Upper lobe of left lung (tissue), 6 donors: ENCODE results near the gene GLIPR2. TPM values are rescaled to one million over a fixed set of nuclear protein-coding genes. Genes with fewer than 3 reads are reported as not detected.
"Not testable (repeated sequence)": the region's sequence is repeated elsewhere in the genome, so short reads cannot be mapped to it uniquely, and the experiment has no call there.

Experiments
- ATAC-seq, 2 donors: fragments of 200-7000 bp; cut with Tn5 transposase; one replicate each; pipeline ENCODE4 v1.9.1; 2022; ENCODE audit warnings: mild to moderate bottlenecking in 2 of 2, moderate library complexity in 2 of 2; ENCODE audit not compliant: low FRiP score in 2 of 2
- DNase-seq, 2 donors: peaks; one replicate each; pipeline ENCODE4 v3.0.0-alpha.2; 2019 to 2020
- H3K27ac ChIP-seq, 4 donors: fragments of 200-600 bp; sonication (generic); one replicate each; pipeline ENCODE4 v1.5.1; 2016 to 2019
- H3K27me3 ChIP-seq, 4 donors: fragments of 200-600 bp; sonication (generic); one replicate each; pipeline ENCODE4 v1.5.1; 2017 to 2019
- H3K36me3 ChIP-seq, 4 donors: fragments of 200-600 bp; sonication (generic); one replicate each; pipeline ENCODE4 v1.5.1; 2016 to 2019
- H3K4me1 ChIP-seq, 4 donors: fragments of 200-600 bp; sonication (generic); one replicate each; pipeline ENCODE4 v1.5.1; 2018 to 2019
- H3K4me3 ChIP-seq, 4 donors: fragments of 200-600 bp; sonication (generic); one replicate each; pipeline ENCODE4 v1.5.1; 2017 to 2019; ENCODE audit warnings: mild to moderate bottlenecking in 2 of 4, moderate library complexity in 1 of 4
- H3K9me3 ChIP-seq, 4 donors: fragments of 200-600 bp; sonication (generic); one replicate each; pipeline ENCODE4 v1.5.1; 2018 to 2019
- EP300 ChIP-seq, 4 donors: sonication (generic); formaldehyde crosslinking; IDR thresholded peaks; one replicate each; pipeline ENCODE4 v1.5.1; 2017; ENCODE audit warnings: antibody characterized with exemption in 4 of 4, control low read depth in 2 of 4
- POLR2A ChIP-seq, 4 donors: fragments of 450-650 bp; IDR thresholded peaks; one replicate each; pipeline ENCODE4 v1.5.1; 2016 to 2017; ENCODE audit warnings: antibody characterized with exemption in 4 of 4, mild to moderate bottlenecking in 2 of 4
- POLR2AphosphoS5 ChIP-seq, 2 donors: sonication (generic); formaldehyde crosslinking; IDR thresholded peaks; one replicate each; pipeline ENCODE4 v1.5.1; 2017; ENCODE audit warnings: antibody characterized with exemption in 2 of 2
- WGBS, 2 donors: methylation state at CpG; one replicate each; pipeline ENCODE4 v1.1.5; 2017 to 2018; 5-methylcytosine and 5-hydroxymethylcytosine counted together
- total RNA-seq, 6 donors: library from RNA; depleted of rRNA in 4 of 6; stranded (reverse); fragments of >200 nt in 4 of 6; gene quantifications; one replicate each; pipeline versions ENCODE4 v1.1.0 to v1.2.1, GENCODE V29; 2016 to 2021
- TF ChIP-seq, protein P1 (sequence below), 6 experiments: fragments of 450-650 bp in 4 of 6; fragments of 200-600 bp in 2 of 6; sonication (generic) in 2 of 6; IDR thresholded peaks; one replicate each; pipeline ENCODE4 v1.5.1; 2016 to 2019; ENCODE audit warnings: antibody characterized with exemption in 6 of 6
- donor health status: DM: no; HTN: no; CAD: no; lungs with moderate emphysema.
- donor health status: DM: no; HTN: yes; CAD: no; lungs with severe emphysema.

Gene GLIPR2
- total RNA-seq, 6 donors from 2014 or later = 39.6 to 131 (median 66.0) TPM

DNA sequence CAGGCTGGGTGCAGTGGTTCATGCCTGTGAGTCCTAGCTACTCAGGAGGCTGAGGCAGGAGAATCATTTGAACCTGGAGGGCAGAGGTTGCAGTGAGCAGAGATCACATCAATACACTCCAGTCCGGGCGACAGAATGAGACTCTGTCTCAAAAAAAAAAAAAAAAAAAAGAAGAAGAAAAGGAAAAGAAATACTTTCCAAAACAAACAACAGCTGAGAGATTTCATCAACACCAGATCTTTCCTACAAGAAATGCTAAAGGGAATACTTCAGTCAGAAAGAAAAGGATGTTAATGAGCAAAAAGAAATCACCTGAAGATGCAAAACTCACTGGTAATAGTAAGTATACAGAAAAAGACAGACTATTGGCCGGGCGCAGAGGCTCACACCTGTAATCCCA lies 41.0 kb downstream of the GLIPR2 start:
- Histone ChIP-seq H3K36me3 (no peaks in the 10 kb centered on the region), H3K9me3 (no peaks in the 10 kb centered on the region), H3K4me1 (no peaks in the 10 kb centered on the region), H3K27me3 (no peaks in the 10 kb centered on the region), H3K4me3 (no peak overlapping the region), H3K27ac (no peak overlapping the region)
- DNase-seq (no peak), ATAC-seq (no peak)
- no peak for TF ChIP-seq EP300 (IDR thresholded peaks at IDR 0.05)
- 80 to 90% methylated on average over 4 of the region's 4 CpGs for WGBS, 2 donors

DNA sequence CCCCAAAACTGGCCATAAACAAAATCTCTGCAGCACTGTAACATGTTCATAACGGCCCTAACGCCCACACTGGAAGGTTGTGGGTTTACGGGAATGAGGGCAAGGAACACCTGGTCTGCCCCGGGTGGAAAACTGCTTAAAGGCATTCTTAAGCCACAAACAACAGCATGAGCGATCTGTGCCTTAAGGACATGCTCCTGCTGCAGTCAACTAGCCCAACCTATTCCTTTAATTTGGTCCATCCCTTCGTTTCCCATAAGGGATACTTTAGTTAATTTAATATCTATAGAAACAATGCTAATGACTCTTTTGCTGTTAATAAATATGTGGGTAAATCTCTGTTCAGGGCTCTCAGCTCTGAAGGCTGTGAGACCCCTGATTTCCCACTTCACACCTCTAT lies 43.7 kb downstream of the GLIPR2 start:
- ATAC-seq, H3K27me3 ChIP-seq, H3K27ac ChIP-seq, H3K36me3 ChIP-seq, H3K9me3 ChIP-seq, DNase-seq, H3K4me1 ChIP-seq, H3K4me3 ChIP-seq: not testable (repeated sequence)
- WGBS, 2 donors = 91 to 92% methylated on average over 6 of the region's 6 CpGs

DNA sequence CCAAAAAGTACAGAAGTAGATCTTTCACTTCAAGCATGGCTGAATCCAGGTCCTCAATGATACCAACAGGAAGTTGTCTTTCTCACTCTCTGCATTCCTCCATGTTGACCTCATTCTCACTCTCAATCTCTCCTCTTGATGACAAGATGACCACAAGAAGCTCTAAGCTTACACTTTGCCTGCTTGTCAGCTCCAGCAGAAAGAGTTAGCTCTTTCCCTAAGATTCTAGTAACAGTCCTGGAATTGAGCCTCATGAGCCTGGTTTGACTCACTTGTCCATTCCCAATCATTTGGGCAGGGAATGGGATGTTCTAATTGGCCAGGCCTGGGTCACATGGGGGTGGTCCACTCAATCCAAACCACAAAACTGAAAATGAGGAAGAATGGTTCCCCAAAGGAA lies 50.9 kb downstream of the GLIPR2 start:
- Histone ChIP-seq H3K4me1 (peaks cover 7 to 17% (median 9%) of the 10 kb centered on the region in 4 donors), H3K27me3 (no peaks in the 10 kb centered on the region), H3K9me3 (no peaks in the 10 kb centered on the region), H3K4me3 (no peak overlapping the region), H3K27ac (no peak overlapping the region), H3K36me3 (no peaks in the 10 kb centered on the region)
- DNase-seq (no peak), ATAC-seq (no peak)
- no peak for TF ChIP-seq POLR2AphosphoS5 (IDR thresholded peaks at IDR 0.05)
- no peak for TF ChIP-seq POLR2A (IDR thresholded peaks at IDR 0.05)
- TF ChIP-seq, protein P1, sequence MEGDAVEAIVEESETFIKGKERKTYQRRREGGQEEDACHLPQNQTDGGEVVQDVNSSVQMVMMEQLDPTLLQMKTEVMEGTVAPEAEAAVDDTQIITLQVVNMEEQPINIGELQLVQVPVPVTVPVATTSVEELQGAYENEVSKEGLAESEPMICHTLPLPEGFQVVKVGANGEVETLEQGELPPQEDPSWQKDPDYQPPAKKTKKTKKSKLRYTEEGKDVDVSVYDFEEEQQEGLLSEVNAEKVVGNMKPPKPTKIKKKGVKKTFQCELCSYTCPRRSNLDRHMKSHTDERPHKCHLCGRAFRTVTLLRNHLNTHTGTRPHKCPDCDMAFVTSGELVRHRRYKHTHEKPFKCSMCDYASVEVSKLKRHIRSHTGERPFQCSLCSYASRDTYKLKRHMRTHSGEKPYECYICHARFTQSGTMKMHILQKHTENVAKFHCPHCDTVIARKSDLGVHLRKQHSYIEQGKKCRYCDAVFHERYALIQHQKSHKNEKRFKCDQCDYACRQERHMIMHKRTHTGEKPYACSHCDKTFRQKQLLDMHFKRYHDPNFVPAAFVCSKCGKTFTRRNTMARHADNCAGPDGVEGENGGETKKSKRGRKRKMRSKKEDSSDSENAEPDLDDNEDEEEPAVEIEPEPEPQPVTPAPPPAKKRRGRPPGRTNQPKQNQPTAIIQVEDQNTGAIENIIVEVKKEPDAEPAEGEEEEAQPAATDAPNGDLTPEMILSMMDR (IDR thresholded peaks at IDR 0.05) = no peak
- no peak for TF ChIP-seq EP300 (IDR thresholded peaks at IDR 0.05)

DNA sequence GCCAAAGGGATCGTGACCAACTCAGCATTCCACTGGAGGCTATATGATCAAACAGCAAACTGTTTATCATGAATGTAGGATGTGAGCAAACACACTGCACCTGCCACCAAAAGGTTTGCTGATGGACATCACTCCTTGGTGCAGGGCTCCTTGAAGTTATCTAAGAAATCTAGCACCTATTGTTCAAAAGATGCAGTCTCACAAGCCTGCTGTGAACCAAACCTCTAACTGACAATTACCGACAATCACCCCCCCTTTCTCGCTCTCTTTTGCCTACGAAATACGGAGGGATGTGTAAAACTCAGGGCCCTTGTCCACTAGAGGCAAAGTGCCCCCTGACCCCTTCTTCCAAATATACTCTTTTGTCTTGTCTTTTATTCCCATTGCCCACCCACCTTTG lies 51.7 kb downstream of the GLIPR2 start:
- DNase-seq = no peak
- H3K4me1 ChIP-seq = peaks cover 15 to 25% (median 17%) of the 10 kb centered on the region in 4 donors
- H3K27me3 ChIP-seq = no peaks in the 10 kb centered on the region
- TF ChIP-seq, protein P1 (IDR thresholded peaks at IDR 0.05) = no peak
- TF ChIP-seq POLR2A (IDR thresholded peaks at IDR 0.05) (no peak), EP300 (IDR thresholded peaks at IDR 0.05) (no peak), POLR2AphosphoS5 (IDR thresholded peaks at IDR 0.05) (no peak)
- H3K27ac ChIP-seq = no peak overlapping the region
- 85 to 89% methylated on average over 5 of the region's 5 CpGs for WGBS, 2 donors
- H3K4me3 ChIP-seq = no peak overlapping the region
- H3K9me3 ChIP-seq = no peaks in the 10 kb centered on the region
- ATAC-seq = no peak
- no peaks in the 10 kb centered on the region for H3K36me3 ChIP-seq

DNA sequence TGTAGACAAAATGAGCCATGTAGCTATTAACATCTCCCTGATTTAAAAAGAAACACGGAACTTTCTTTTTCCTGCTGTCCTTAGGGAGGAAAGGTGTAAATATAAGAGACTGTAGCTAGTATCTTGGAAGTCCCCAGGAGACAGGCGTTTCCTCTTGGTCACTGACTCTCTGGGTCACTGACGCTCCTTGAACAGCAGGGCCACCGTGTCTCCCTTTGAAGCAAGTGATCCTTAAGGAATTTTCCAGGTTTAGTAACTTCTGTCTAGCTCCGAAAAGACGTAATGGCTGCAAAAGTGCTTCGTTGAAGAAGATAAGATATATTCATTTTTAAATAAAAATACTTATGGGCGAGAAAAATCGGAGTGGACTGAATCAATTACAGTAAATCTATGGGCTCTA lies 53.4 kb downstream of the GLIPR2 start:
- DNase-seq (peak in 1 of 2 donors; percentile 49), ATAC-seq (no peak)
- H3K9me3 ChIP-seq = no peaks in the 10 kb centered on the region
- no peaks in the 10 kb centered on the region for H3K27me3 ChIP-seq
- H3K4me1 ChIP-seq = peaks cover 31 to 42% (median 34%) of the 10 kb centered on the region in 4 donors
- peak overlapping the region in 3 of 4 donors; percentile 63 to 90 (median 80) for H3K4me3 ChIP-seq
- peaks cover 0 to 5% (median 1%) of the 10 kb centered on the region in 4 donors for H3K36me3 ChIP-seq
- peak overlapping the region; percentile 89 to 95 (median 92) for H3K27ac ChIP-seq
- 4 to 11% methylated on average over 9 of the region's 9 CpGs for WGBS, 2 donors
- TF ChIP-seq, protein P1 (IDR thresholded peaks at IDR 0.05) = peak in 1 of 6 experiments; percentile 47
- no peak for TF ChIP-seq POLR2A (IDR thresholded peaks at IDR 0.05)

DNA sequence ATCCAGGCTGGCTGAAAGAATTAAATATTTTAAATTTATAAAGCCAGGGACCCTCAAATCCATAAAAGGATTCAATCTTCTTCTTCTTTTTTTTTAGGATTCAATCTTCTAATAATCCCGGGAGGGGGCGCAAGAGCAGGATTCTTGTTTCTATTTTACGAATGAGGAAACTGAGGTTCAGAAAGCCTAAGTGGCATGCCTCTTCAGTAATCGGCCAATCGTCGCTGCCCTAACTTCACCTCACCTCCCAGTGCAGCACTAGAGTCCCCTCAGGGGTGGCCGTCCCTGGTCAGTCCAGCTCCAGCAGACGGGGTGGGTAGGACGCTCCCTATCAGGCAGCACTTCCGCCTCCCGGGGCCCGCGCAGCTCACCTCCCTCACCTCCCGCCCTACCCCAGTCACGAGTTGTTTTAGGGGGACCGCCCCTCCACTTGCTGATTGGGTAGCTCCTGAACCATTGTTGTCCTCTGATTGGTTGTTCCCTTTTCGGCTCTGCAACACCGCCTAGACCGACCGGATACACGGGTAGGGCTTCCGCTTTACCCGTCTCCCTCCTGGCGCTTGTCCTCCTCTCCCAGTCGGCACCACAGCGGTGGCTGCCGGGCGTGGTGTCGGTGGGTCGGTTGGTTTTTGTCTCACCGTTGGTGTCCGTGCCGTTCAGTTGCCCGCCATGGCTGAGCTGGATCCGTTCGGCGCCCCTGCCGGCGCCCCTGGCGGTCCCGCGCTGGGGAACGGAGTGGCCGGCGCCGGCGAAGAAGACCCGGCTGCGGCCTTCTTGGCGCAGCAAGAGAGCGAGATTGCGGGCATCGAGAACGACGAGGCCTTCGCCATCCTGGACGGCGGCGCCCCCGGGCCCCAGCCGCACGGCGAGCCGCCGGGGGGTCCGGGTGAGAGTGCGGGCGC lies 54.1 kb downstream of the GLIPR2 start, which contains the start of gene CLTA:
TSS of gene CLTA (plus strand) at position 534 of the 902 bp plus-strand sequence. CDS start at position 670, 136 bp downstream.
- Histone ChIP-seq H3K4me1 (peaks cover 33 to 47% (median 37%) of the 10 kb centered on the region in 4 donors), H3K9me3 (no peaks in the 10 kb centered on the region), H3K27me3 (no peaks in the 10 kb centered on the region), H3K27ac (peak within 1 kb of the TSS; percentile 89 to 95 (median 92)), H3K36me3 (peaks cover 0 to 11% (median 1%) of the 10 kb centered on the region in 4 donors), H3K4me3 (peak within 1 kb of the TSS; percentile 63 to 92 (median 85))
- TF ChIP-seq, protein P1 (IDR thresholded peaks at IDR 0.05) = peak in 5 of 6 experiments; percentile 8 to 59 (median 36)
- TF ChIP-seq POLR2AphosphoS5 (IDR thresholded peaks at IDR 0.05) (peak; percentile 95 to 98), EP300 (IDR thresholded peaks at IDR 0.05) (no peak), POLR2A (IDR thresholded peaks at IDR 0.05) (peak in 3 of 4 donors; percentile 79 to 95 (median 95))
- 0 to 1% methylated on average over 6 to 18 of the region's 68 CpGs for WGBS, 2 donors
- peak; percentile 98 to 99 for ATAC-seq
- peak; percentile 94 to 98 for DNase-seq
